GM12864 (cell line): ENCODE measurements around the gene PALLD.

Experiments
- DNase-seq: peaks from one replicate; pipeline ENCODE4 v3.0.0-alpha.2; 2011; ENCODE audit warnings: low read depth
- H3K4me3 ChIP-seq: 2 replicates; pipeline ENCODE4 v1.5.1; 2011; ENCODE audit warnings: mild to moderate bottlenecking, low read depth, low read length, control low read depth
- CTCF ChIP-seq: IDR thresholded peaks from 2 replicates; pipeline ENCODE4 v1.5.1; 2011; ENCODE audit warnings: low read depth, mild to moderate bottlenecking, moderate library complexity, low read length, control low read depth, inconsistent platforms; ENCODE audit errors: missing control alignments

The PALLD gene

GRCh38 chr4:168618577-168619265 is 121.9 kb downstream of the PALLD start:
- DNase-seq: no peak
- H3K4me3 ChIP-seq: no peak overlapping the region
- no peak for TF ChIP-seq CTCF

GRCh38 chr4:168619266-168619631 is 122.4 kb downstream of the PALLD start:
- no peak for DNase-seq
- H3K4me3 ChIP-seq: no peak overlapping the region
- no peak for TF ChIP-seq CTCF

- no peak for DNase-seq
- TF ChIP-seq CTCF: no peak
- no peak overlapping the region for H3K4me3 ChIP-seq
These were observed 125.1 kb downstream of the PALLD start for GRCh38 chr4:168621806-168622589.

GRCh38 chr4:168622600-168622999 is 125.7 kb downstream of the PALLD start:
- TF ChIP-seq CTCF: no peak
- no peak for DNase-seq
- no peak overlapping the region for H3K4me3 ChIP-seq

- no peak for TF ChIP-seq CTCF
- no peak for DNase-seq
- no peak overlapping the region for H3K4me3 ChIP-seq
These were observed 126.2 kb downstream of the PALLD start for GRCh38 chr4:168623011-168623410.

GRCh38 chr4:168623484-168623883 is 126.6 kb downstream of the PALLD start:
- no peak overlapping the region for H3K4me3 ChIP-seq
- DNase-seq: no peak
- TF ChIP-seq CTCF: no peak
